Astrocyte of the spinal cord (primary cell): ENCODE data around the gene PI4K2B.
"Not testable (repeated sequence)": the region's sequence is repeated elsewhere in the genome, so short reads cannot be mapped to it uniquely, and the experiment has no call there.

Experiments
- DNase-seq: peaks from one replicate; pipeline ENCODE4 v3.0.0; 2011; ENCODE audit warnings: low read depth, low spot score
- H3K4me3 ChIP-seq: 2 replicates; pipeline ENCODE4 v1.5.1; 2011; ENCODE audit warnings: low read depth, mild to moderate bottlenecking, low read length, moderate library complexity
- CTCF ChIP-seq: IDR thresholded peaks from 2 replicates; pipeline ENCODE4 v1.5.1; 2012; ENCODE audit warnings: low read depth, mild to moderate bottlenecking, low read length, inconsistent platforms
- in situ Hi-C: cut with HindIII; loops from 2 replicates; pipeline ENCODE4 v1.10.0; 2017; ENCODE audit warnings: low sequenced_read_pairs

PI4K2B gene

GRCh38 chr4:25212822-25213221 is 21.0 kb upstream of the PI4K2B start:
- DNase-seq = no peak
- no peak overlapping the region for H3K4me3 ChIP-seq
- TF ChIP-seq CTCF = no peak
- in situ Hi-C loops = no loop called here

GRCh38 chr4:25213347-25213979 is 20.4 kb upstream of the PI4K2B start:
- no peak for TF ChIP-seq CTCF
- DNase-seq = no peak
- in situ Hi-C loops = no loop called here
- no peak overlapping the region for H3K4me3 ChIP-seq

GRCh38 chr4:25214750-25215149 is 19.1 kb upstream of the PI4K2B start:
- DNase-seq, in situ Hi-C loops, H3K4me3 ChIP-seq: not testable (repeated sequence)

GRCh38 chr4:25215511-25215910 is 18.3 kb upstream of the PI4K2B start:
- no peak for DNase-seq

GRCh38 chr4:25221377-25221776 is 12.5 kb upstream of the PI4K2B start:
- no peak for TF ChIP-seq CTCF
- no peak for DNase-seq
- in situ Hi-C loops = no loop called here
- H3K4me3 ChIP-seq = no peak overlapping the region

More at GRCh38 chr4:25215511-25215910, 18.3 kb upstream of the PI4K2B start:
- in situ Hi-C loops = no loop called here
- TF ChIP-seq CTCF = no peak
- H3K4me3 ChIP-seq = no peak overlapping the region

GRCh38 chr4:25223802-25224375 is 9.9 kb upstream of the PI4K2B start:
- peak; percentile 48 for DNase-seq
- in situ Hi-C loops = no loop called here
- TF ChIP-seq CTCF = no peak
- no peak overlapping the region for H3K4me3 ChIP-seq

GRCh38 chr4:25229804-25230203 is 4.0 kb upstream of the PI4K2B start:
- TF ChIP-seq CTCF = no peak
- no peak overlapping the region for H3K4me3 ChIP-seq
- in situ Hi-C loops = no loop called here
- no peak for DNase-seq
